GM21367 (cell line): ENCODE data around the gene XAF1.
"Not testable (repeated sequence)": the region's sequence is repeated elsewhere in the genome, so short reads cannot be mapped to it uniquely, and the experiment has no call there.

ENCODE experiments used
- ATAC-seq: cut with Tn5 transposase; IDR thresholded peaks from one replicate; pipeline ENCODE4 v1.9.1; 2021; ENCODE audit not compliant: unreplicated experiment

Gene XAF1, protein sequence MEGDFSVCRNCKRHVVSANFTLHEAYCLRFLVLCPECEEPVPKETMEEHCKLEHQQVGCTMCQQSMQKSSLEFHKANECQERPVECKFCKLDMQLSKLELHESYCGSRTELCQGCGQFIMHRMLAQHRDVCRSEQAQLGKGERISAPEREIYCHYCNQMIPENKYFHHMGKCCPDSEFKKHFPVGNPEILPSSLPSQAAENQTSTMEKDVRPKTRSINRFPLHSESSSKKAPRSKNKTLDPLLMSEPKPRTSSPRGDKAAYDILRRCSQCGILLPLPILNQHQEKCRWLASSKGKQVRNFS

DNA sequence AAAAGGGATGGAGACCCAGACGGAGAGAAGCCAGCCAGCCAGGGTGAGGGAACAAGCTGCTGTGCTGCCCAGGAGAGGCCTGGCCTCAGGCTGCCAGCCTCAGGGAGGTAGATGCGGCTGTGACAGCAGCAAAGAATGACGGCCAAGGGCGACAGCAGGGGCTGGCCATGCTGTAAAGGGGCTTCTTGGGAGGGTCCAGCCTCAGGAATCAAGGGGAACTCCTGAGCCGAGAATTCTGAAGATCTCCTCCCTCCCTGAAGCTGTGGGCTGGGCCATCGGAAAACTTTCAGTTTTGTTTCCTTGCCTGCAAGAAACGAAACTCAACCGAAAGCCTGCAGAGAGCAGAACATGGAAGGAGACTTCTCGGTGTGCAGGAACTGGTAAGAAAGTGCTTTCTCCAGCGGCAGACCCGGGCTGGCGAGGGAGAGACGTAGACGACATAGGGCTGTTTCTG, at the start of gene XAF1:
XAF1 (plus strand) TSS at position 316 of the 454 bp plus-strand sequence; CDS start at position 349, 33 bp downstream.
- ATAC-seq: no peak

DNA sequence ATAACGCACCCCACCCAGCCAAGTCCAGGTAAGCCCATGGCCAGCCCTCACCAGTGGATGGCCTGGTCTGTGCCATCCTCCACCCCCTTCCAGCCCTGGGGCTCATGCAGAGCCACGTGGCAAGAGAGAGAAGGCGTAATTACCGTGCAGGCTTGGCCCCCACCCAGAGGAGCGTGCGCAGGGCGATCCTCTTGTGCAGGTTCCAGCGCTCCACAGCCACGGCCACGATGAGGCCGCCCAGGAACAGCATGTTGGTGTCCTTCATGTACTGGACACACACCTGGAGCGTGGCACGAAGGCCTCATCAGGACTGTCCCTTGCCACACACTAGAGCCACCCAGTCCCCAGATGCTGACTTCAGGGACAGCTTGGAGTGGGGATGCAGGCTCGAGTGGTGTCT, 49.3 kb upstream of the XAF1 start:
- no peak for ATAC-seq

DNA sequence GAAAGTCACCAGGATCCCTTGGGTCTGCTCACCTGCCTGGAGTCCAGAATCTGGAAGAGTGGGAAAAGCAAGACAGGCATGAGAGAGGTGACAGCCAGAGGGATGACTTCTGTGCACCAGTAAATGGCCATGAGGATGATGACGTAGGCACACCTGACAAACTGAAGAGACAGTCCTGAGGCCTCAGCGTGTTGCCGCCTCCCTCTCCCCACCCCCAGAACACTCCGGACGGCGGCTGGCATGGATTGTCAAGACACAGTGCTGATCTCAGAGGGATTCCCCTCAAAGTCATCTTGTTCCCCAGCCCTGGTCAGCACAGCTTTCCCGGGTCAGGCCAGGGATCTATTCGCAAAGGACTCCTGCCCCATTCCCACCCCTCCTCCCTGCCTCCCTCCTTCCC, 48.9 kb upstream of the XAF1 start:
- no peak for ATAC-seq

DNA sequence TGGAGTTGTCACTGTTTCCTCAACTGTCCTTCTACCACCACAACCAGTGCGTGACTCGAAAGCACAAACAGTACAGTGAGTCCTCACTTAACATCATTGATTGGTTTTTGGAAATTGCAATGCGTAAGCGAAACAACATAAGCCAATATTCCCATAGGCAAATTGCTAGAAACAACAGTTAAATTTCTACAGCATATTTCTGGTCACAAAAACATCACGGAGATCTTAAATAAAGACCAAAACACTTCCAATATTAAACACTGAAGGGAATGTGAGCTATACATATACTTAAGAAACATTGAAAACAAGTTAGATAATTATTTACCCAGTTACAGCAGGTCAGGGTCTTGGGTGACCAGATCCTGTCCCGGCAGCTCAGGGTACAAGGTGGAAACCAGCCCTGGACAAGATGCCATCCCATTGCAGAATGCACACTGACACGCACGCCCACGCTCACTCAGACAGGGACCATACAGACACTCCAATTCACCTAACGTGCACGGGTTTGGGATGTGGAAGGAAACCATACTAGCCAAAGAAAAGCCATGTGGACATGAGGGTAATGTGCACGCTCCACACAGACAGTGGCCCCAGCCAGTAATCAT, 47.4 kb upstream of the XAF1 start:
- ATAC-seq: no peak

DNA sequence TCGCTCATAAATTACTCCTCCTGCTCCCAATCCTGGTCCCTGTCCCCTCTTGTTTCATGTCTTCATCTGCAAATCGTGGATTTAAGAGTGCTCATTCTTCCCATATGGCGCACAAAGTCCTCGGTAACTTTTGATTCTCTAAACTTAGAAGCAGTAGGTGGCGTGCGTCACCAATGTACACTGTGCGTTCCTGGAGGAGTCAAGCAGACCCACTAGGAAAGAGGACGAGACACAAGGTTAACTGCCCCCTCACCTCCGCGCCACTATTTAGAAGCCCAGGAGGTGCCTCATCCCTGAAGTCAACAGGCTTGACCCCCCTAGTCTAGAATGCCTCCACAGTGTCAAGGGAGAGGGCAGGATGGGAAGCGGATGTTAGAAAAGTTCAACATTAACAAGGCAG, 45.5 kb upstream of the XAF1 start:
- ATAC-seq: no peak

DNA sequence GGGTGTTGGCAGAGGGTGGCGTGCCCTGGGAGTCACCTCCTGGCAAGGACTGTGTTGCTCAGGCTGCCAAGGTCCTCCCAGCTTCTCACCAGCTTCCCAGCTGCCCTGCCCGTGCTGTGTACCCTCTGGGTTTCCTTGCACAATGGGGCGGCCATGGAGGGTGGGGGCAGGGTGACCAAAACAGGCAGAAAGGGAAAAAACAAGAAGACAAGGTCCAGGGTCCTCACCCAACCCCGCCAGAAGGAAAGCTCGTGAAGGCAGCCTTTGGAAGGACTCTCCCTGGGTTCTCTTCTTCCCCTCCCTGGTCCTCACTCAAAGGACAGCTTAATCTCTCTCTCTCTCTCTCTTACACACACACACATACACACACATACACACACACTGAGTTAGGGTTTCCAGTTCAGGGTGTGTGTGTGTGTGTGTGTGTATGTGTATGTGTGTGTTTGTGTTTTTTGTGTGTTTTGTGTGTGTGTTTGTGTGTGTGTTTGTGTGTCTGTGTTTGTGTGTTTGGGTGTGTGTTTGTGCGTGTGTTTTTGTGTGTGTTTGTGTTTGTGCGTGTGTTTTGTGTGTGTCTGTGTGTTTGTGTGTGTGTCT, 44.7 kb upstream of the XAF1 start:
- no peak for ATAC-seq

DNA sequence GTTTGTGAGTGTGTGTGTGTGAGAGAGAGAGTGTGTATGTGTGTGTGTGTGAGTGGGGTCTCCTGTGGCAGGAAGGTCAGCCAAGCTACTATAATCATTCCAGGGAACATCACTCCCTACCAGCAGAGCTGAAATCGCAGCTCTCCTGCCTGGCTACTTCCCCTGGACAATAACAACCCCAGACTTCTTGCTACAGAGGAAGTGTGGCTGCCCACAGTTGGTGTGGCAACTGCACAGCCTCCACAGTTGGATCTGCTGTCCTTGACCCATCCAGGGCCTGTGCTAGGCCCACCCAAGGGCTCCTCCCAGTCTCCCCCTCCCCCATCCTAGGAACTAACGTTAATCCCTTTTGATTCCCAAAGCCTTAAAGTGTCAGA, 44.2 kb upstream of the XAF1 start:
- no peak for ATAC-seq

DNA sequence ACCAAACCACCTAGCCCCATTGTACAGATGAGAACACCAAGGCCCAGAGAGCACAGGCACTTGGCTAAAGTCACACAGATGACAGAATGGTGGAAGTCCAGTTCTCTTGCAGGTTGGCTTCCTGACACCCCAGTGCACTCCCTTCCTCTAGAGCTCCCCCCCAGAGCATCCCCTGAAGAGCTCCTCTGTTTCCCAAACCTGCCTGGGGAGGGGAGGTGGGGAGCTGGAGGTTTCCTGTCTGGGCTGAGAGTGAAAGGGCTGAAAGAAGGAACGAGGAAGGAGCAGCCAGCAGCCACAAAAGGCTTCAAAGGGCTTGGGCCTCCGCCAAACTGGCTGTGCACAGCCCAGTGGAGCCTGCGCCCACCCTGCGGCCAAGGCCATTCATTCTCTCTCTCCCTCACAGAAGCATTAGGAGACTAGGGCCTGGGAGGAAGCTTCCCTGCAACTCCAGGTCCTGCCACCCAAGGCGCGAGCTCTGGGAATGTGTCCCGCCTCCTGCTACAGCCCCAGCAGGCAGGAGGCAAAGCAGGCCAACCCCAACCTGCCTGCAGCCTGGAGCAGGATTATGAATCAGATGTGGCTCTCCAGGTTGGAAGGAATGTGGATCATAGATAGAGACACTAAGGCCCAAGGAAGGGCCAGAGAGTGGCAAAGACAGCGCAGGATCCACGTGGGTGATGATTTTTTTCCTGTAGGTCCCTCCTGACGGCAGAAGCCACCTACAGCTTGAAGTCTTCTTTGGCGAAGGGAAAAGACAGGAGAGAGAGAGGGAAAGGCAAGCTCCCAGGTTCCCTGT, 43.6 kb upstream of the XAF1 start:
- ATAC-seq: no peak

DNA sequence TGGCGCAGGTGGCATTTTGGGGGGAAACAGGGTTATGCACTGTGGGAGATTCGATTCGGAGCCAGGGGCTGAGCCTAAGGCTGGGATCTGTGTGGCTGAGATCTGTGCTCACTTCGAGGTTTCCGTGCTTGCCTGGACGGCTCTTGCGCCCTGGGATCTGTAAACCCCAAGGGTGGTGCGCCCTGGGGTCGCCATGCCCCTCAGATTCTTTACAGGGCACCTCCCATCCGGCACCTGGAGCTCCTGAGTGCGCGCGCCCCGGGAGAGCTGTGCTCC, 43.1 kb upstream of the XAF1 start:
- no peak for ATAC-seq

DNA sequence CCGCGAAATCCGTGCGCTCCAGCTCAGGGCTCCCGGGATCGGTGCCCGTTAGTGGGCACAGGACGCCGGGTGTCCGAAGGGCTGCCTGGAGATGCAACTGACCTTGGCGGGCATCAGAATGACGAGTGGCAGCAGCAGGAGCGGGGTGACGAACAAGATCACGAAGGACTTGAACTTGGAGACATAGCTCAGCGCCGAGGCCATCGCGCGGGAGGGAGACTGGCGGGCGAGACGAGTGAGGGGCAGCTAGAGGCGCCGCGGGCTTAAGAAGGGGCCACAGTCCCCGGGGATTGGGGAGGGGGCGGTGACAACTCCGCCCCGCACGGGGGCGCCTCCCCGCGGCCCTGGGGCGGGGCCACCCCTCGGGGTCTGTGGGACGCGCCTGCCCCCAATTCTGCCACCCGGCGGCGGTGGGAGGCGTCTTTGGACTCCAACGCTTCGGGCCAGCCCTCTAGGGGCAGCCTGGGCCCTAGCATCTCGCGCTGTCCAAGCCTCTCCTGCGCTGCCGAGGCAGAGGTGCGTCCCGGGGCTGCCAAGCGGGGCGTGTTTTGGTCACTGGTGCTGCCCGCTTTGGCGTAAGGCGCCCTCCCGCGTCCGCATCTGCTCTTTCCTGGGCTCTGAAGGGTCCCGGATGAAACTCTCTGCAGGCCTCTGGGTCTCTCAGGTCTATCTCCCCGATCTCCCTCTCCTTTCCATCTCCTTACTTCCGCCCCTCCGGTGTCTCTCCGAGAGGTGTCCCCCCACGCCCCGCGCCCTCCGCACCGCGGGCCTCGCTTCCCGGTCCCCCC, 42.5 kb upstream of the XAF1 start, which contains the start of gene SLC13A5:
SLC13A5 (minus strand) TSS at position 240 of the 788 bp plus-strand sequence; CDS start at position 204, 36 bp downstream.
- no peak for ATAC-seq

DNA sequence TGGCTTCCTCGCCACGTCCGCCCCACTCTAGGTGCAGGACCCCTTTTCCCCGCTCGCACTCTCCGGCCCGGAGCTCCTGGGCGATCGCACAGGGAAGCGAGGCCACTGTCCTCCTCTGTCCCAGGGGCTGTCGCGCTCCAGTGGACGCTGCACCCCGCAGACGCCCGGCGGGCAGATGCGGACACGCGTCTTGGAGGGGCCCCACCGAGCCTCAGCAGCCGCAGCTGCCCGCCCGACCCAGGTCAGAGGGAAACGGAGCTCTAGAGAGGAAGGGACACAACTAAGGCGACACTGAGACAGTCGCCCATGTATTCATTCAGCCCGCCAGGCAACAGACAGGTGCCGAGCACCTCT, 42.0 kb upstream of the XAF1 start:
- no peak for ATAC-seq

DNA sequence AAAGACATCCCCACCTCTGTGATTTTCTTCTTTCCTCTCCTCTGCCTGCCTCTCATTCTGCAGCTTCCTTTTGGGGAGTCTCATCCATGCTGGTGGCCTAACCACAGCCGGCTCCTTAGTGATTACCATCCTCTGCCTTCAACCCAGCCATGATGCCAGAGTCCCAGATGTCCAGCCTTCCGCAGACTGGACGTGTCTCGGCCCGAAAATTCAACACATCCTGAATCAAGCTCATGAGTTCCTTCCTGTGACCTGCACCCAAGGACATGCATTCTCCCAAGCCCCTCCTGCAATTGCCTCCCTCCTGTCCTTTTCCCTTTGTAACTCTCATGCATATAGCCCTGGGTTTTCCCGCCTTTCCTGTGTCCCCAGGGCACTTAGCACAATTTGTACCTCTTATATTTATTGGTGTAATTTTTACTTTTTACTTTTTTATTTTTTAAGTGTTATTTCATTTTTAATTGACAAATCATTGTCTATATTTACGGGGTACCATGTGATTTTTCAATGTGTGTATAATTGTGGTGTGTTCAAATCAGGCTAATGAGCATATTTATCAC, 41.5 kb upstream of the XAF1 start:
- no peak for ATAC-seq

DNA sequence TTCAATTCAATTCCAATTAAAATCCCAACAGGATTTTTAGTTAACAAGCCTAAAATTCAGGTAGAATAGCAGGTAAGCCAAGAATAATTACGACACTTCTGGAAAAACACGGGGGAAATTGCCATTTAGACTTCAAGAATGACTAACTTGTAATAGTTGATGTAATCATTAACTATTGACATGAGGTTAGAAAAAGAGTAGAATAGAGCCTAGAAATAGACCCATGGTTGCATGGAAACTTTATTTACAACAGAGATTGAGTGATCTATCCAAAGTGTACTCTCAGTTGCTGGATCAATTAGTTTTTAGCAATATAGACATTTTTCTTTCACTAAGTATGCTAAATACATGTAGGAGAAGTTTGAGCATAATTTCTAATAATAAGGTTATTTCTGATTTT, 39.1 kb upstream of the XAF1 start:
- ATAC-seq: no peak

DNA sequence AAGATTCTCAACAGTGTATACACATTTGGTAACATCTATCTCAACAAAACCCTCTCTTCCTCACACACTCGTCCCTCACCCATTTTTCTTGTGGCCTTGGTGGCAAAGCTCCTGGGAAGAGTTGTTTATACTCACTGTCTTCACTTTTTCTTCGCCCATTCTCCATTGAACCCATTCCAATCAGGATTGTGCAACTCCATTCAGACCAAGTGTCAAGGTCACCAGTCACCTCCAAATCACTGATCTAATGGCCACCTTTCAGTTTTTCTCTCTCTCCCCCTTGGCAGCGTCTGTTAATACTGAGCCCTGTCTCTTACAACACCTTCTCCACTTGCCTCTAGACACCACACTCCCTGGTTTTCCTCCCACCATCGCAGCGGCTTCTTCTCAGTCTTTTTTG, 34.1 kb upstream of the XAF1 start:
- no peak for ATAC-seq

DNA sequence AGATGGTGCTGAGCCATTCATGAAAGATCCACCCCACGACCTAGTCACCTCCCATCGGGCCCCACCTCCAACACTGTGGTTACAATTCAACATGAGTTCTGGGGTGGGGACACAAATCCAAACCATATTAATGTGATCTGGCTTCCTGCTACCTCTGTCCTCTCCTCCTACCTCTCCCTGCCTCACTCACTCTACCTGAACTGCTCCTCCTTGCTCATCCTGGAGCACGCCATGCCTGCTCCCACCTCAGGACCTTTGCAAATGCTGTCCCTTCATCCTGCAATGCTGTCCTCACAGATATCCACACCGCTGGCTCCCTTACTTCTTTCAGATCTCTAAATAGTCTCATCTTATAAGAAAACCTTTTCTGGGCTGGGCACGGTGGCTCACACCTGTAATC, 31.8 kb upstream of the XAF1 start:
- ATAC-seq: no peak

DNA sequence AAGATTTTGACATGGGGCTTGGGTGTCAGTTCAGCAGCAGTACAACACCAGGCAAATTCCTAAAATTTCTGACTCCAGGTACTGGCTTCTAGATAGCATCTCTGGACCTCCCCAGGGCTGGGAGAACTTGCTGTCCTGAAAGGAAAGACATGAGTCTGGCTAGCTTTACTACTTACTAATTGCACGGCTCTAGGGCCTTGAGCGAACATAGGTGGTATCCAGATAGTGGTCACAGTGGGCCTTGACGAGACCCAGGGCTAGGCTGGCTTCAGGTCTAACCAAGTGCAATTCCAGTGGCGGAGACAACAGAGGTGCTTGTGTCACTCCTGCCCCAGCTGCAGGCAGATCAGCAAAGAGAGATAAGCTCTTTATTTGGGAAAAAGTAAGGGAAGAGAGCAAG, 26.3 kb upstream of the XAF1 start:
- ATAC-seq: no peak

DNA sequence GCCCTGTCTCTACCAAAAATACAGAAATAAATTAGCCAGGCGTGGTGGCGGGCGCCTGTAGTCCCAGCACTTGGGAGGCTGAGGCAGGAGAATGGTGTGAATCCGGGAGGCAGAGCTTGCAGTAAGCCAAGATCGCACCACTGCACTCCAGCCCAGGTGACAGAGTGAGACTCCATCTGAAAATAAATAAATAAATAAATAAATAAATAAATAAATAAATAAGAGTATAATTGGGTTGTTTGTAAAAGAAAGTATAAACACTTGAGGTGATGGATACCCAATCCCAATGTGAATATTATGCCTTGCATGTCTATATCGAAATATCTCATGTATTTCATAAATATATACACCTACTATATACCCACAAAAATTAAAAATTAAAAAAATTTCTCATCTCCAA, 9.2 kb upstream of the XAF1 start:
- not testable (repeated sequence) for ATAC-seq

DNA sequence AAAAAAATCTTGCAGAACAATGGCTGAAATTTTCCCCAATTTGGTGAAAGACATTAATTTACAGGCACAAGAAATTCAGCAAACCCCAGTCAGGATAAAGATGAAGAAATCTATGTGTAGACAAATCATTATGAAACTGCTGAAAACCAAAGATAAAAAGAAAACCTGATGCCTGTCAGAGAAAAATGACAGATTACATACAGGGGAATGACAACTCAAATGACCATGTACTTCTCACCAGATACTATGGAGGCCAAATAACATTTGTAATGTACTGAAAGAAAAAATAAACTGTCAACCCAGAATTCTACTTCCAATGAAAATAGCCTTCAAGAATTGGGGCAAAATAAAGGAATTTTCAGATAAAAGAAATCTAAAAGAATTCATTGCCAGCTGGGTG, 7.2 kb upstream of the XAF1 start:
- ATAC-seq: no peak

DNA sequence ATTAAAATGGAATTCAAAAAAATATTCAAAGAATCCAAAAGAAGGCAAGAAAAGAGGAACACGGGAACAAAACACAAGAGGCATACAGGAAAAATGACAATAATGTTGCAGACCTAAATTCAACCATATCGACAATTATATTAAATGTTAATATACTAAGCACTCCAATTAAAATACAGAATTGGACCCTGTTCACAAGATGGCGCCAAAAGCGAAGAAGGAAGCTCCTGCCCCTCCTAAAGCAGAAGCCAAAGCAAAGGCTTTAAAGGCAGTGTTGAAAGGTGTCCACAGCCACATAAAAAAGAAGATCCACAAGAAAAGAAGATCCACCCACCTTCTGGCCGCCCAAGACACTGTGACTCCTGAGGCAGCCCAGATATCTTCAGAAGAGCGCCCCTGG, 6.3 kb upstream of the XAF1 start:
- no peak for ATAC-seq

DNA sequence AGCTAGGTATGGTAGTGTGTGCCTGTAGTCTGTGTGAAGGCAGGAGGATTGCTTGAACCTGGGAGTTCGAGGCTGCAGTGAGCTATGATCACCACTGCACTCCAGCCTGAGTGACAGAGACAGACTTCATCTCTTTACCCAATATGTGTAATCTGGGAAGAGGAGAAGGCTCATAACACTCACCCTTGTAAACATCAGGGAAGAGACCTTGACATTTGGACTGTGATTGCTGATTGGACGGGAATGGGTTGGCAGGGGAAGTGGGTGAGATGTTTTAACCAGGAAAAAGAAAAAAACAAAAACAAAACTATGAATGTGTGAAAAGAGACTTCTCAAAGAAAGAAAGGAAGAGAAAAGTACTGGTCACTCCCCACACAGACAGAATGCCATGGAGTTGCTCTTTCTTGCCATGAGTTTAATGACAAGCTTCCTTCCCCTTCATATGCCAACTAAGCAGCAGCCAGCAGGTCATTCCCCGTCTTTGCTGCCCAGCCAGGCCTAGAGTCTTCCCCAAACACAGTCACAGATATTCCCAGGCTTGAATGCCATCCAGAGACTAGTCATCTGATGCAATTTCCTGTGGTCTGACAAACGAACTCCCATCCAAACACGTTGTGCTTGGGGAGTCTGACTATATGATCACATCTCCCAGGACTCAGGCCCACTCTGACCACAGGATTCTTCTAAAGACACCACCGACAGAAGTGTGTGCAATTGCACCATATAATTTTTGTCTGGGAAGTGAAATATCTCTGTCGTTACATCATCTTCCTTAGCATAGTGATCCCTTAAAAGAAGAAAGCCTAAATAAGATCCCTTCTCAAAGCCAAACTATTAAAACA, 3.6 kb upstream of the XAF1 start:
- no peak for ATAC-seq
